ENCODE measurements around the gene ST3GAL5. TPM values are rescaled to one million over a fixed set of nuclear protein-coding genes. Genes with fewer than 3 reads are reported as not detected.
"Not testable (repeated sequence)": the region's sequence is repeated elsewhere in the genome, so short reads cannot be mapped to it uniquely, and the experiment has no call there.

The ST3GAL5 gene
- polyA plus RNA-seq, 3 donors from 2014 or later, result 15.0 to 20.9 (median 19.9) TPM

DNA sequence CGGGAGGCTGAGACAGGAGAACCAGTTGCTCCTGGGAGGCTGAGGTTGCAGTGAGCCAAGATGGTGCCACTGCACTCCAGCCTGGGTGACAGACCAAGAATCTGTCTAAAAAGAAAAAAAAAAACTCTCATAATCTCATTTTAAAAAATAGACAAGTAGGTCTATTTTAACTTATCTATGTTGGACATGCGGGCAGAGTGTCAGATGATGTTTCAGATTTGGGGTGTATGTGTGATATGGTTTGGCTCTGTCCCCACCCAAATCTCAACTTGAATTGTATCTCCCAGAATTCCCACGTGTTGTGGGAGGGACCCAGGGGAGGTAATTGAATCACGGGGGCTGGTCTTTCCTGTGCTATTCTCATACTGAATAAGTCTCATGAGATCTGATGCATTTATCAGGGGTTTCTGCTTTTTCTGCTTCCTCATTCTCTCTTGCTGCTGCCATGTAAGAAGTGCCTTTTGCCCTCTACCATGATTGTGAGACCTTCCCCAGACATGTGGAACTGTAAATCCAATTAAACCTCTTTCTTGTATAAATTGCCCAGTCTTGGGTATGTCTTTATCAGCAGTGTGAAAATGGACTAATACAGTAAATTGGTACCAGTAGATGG lies 8.0 kb downstream of the ST3GAL5 start:
- peaks cover 16 to 23% (median 16%) of the 10 kb centered on the region in 3 donors for H3K36me3 Mint-ChIP-seq
- H3K4me3 Mint-ChIP-seq, result peak overlapping the region; percentile 6 to 53 (median 27)
- peak overlapping the region; percentile 55 to 92 (median 77) for H3K27ac Mint-ChIP-seq
- H3K27me3 Mint-ChIP-seq (ENCODE audit: low read depth in 3 of 3); H3K9me3 Mint-ChIP-seq: not testable (repeated sequence)
- peak in 1 of 3 donors; percentile 4 for DNase-seq
- H3K4me1 Mint-ChIP-seq, result peaks cover 80 to 89% of the 10 kb centered on the region in 2 donors

DNA sequence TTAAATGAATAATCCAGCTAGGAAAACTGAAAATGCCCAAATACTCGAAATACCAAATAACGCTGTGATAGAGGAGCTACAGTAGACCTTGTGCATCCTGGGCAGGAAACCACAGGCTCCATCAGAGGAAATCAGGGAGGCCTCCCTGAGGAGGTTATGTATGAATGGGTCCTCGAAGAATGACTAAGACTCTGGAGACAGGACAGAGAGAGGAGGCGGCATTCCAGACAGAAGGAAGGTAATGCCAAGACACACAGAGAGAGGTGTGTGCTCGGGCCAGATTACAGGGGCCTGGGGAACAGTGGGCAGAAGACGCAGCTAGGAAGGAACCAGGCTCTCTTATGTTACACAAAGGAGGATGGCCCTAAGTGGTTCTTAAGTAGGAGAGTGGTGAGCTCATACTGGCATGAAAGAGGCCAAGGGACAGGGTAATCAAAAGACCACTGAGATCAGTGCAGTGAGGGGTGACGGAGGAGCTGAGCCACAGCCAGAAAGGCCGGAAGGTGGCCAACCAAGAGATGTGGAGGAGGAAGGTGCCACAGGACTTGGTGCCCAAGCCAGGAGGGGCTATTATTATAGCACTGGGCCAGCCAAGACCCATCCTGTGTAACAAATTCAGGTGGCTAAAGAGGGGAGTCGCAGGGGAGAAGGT lies 9.9 kb downstream of the ST3GAL5 start:
- DNase-seq, result no peak
- Mint-ChIP-seq H3K27ac (peak overlapping the region; percentile 55 to 92 (median 70)), H3K4me1 (peaks cover 80 to 90% of the 10 kb centered on the region in 2 donors)

DNA sequence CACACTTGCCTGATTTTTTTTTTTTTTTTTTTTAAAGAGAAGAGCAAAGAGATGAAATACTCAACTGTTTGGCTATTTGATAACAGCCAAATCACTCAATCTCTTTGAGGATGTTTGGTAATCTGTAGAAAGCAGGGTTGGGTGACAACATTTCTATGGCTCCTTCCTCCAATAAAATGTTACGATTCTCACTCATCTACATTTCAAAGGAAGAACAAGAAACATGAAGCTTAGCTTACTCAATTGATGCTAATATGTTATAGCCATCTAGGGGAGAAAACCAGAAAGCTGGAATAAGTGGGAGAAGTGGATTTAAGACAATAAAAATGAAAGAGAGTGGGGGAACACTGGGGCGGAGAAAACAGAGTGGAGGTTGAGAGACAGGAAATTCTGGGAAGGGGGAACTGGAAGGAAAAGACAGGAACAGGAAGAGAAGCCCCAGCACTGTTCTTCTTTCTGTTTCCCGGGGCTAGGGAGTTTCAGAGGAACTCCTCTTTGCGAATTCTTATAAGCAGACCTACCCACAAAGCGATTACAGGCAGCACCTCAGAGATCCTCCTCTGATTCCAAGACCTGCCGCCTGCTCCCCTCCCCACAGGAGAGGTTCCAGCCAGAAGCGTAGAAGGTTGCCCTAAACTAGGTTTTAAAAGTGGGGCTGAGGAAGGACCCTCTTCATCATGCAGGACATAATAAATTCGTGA lies 13.3 kb downstream of the ST3GAL5 start:
- Mint-ChIP-seq H3K27me3 (ENCODE audit: low read depth in 3 of 3) (peaks cover 0 to 4% (median 2%) of the 10 kb centered on the region in 3 donors), H3K9me3 (no peaks in the 10 kb centered on the region), H3K4me3 (peak overlapping the region in 3 of 5 donors; percentile 27 to 35 (median 35)), H3K36me3 (peaks cover 3 to 5% (median 5%) of the 10 kb centered on the region in 3 donors), H3K4me1 (peaks cover 88 to 94% of the 10 kb centered on the region in 2 donors), H3K27ac (peak overlapping the region in 5 of 6 donors; percentile 39 to 81 (median 69))
- no peak for DNase-seq

More for the DNA sequence above, 9.9 kb downstream of the ST3GAL5 start:
- peaks cover 16 to 23% (median 16%) of the 10 kb centered on the region in 3 donors for H3K36me3 Mint-ChIP-seq
- H3K9me3 Mint-ChIP-seq, result peaks cover 0 to 10% (median 5%) of the 10 kb centered on the region in 6 donors
- peak overlapping the region in 4 of 5 donors; percentile 3 to 66 (median 35) for H3K4me3 Mint-ChIP-seq
- peaks cover 2 to 4% (median 2%) of the 10 kb centered on the region in 3 donors for H3K27me3 Mint-ChIP-seq (ENCODE audit: low read depth in 3 of 3)

DNA sequence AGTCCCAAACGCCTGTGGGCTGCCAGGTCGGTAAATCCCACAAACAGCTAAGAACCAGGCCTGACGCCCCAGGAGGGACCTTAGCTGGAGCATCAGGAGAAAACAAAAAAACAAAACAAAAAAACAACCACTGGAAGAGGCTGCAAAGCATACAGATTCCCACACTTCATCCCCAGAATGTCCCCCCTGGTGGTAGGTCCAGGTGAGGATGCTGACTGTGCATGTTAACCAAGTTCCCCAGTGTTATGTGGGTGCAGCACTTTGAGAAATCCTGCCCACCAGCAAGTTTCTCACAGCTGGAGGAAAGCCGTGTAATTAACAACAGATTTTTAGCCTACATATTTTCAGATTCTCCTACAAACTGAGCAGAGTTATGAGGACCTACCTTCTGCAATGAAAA lies 15.1 kb downstream of the ST3GAL5 start:
- H3K27ac Mint-ChIP-seq, result peak overlapping the region in 2 of 6 donors; percentile 58 to 74
- peaks cover 0 to 4% (median under 1%) of the 10 kb centered on the region in 3 donors for H3K27me3 Mint-ChIP-seq (ENCODE audit: low read depth in 3 of 3)
- DNase-seq, result no peak
- H3K4me3 Mint-ChIP-seq, result no peak overlapping the region
- peaks cover 72 to 84% of the 10 kb centered on the region in 2 donors for H3K4me1 Mint-ChIP-seq
- H3K9me3 Mint-ChIP-seq, result no peaks in the 10 kb centered on the region
- peaks cover 0 to 12% (median 3%) of the 10 kb centered on the region in 3 donors for H3K36me3 Mint-ChIP-seq

- peaks cover 0 to 3% (median 0%) of the 10 kb centered on the region in 3 donors for H3K27me3 Mint-ChIP-seq (ENCODE audit: low read depth in 3 of 3)
- H3K4me3 Mint-ChIP-seq, result no peak overlapping the region
- H3K9me3 Mint-ChIP-seq, result no peaks in the 10 kb centered on the region
- peaks cover 0 to 15% (median 4%) of the 10 kb centered on the region in 3 donors for H3K36me3 Mint-ChIP-seq
- peaks cover 64 to 80% of the 10 kb centered on the region in 2 donors for H3K4me1 Mint-ChIP-seq
- no peak for DNase-seq
- peak overlapping the region in 1 of 6 donors; percentile 58 for H3K27ac Mint-ChIP-seq
Observed at GRCh38 chr2:85872536-85873161, 16.1 kb downstream of the ST3GAL5 start.

GRCh38 chr2:85871494-85872164 lies 17.2 kb downstream of the ST3GAL5 start:
- Mint-ChIP-seq H3K4me1 (peaks cover 61 to 72% of the 10 kb centered on the region in 2 donors), H3K27me3 (ENCODE audit: low read depth in 3 of 3) (peaks cover 0 to 3% (median 0%) of the 10 kb centered on the region in 3 donors), H3K27ac (peak overlapping the region in 3 of 6 donors; percentile 6 to 46 (median 26)), H3K36me3 (peaks cover 0 to 15% (median 4%) of the 10 kb centered on the region in 3 donors), H3K4me3 (no peak overlapping the region), H3K9me3 (no peaks in the 10 kb centered on the region)
- no peak for DNase-seq

- Mint-ChIP-seq H3K36me3 (peaks cover 0 to 15% (median 4%) of the 10 kb centered on the region in 3 donors), H3K4me3 (no peak overlapping the region), H3K9me3 (no peaks in the 10 kb centered on the region), H3K27me3 (ENCODE audit: low read depth in 3 of 3) (peaks cover 0 to 2% (median 0%) of the 10 kb centered on the region in 3 donors), H3K27ac (peak overlapping the region in 1 of 6 donors; percentile 61), H3K4me1 (peaks cover 47 to 64% of the 10 kb centered on the region in 2 donors)
- no peak for DNase-seq
Observed at GRCh38 chr2:85868822-85869221, 20.0 kb downstream of the ST3GAL5 start.

GRCh38 chr2:85867556-85868292 lies 21.1 kb downstream of the ST3GAL5 start:
- peaks cover 0 to 2% (median 0%) of the 10 kb centered on the region in 3 donors for H3K27me3 Mint-ChIP-seq (ENCODE audit: low read depth in 3 of 3)
- H3K4me1 Mint-ChIP-seq, result peaks cover 44 to 61% of the 10 kb centered on the region in 2 donors
- H3K36me3 Mint-ChIP-seq, result peaks cover 0 to 15% (median 4%) of the 10 kb centered on the region in 3 donors
- peak overlapping the region in 3 of 6 donors; percentile 28 to 60 (median 30) for H3K27ac Mint-ChIP-seq
- no peak for DNase-seq
- H3K4me3 Mint-ChIP-seq, result no peak overlapping the region
- H3K9me3 Mint-ChIP-seq, result no peaks in the 10 kb centered on the region

- no peak overlapping the region for H3K4me3 Mint-ChIP-seq
- H3K4me1 Mint-ChIP-seq, result peaks cover 47 to 61% of the 10 kb centered on the region in 2 donors
- peak overlapping the region in 3 of 6 donors; percentile 28 to 55 (median 30) for H3K27ac Mint-ChIP-seq
- H3K27me3 Mint-ChIP-seq (ENCODE audit: low read depth in 3 of 3), result peaks cover 0 to 2% (median 2%) of the 10 kb centered on the region in 3 donors
- peaks cover 0 to 16% (median 4%) of the 10 kb centered on the region in 3 donors for H3K36me3 Mint-ChIP-seq
- no peaks in the 10 kb centered on the region for H3K9me3 Mint-ChIP-seq
- DNase-seq, result no peak
Observed at GRCh38 chr2:85867121-85867520, 21.7 kb downstream of the ST3GAL5 start.

- no peak for DNase-seq
- no peak overlapping the region for H3K4me3 Mint-ChIP-seq
- peaks cover 0 to 2% (median 2%) of the 10 kb centered on the region in 3 donors for H3K27me3 Mint-ChIP-seq (ENCODE audit: low read depth in 3 of 3)
- peaks cover 0 to 18% (median 4%) of the 10 kb centered on the region in 3 donors for H3K36me3 Mint-ChIP-seq
- H3K27ac Mint-ChIP-seq, result peak overlapping the region in 5 of 6 donors; percentile 32 to 81 (median 76)
- peaks cover 48 to 61% of the 10 kb centered on the region in 2 donors for H3K4me1 Mint-ChIP-seq
- H3K9me3 Mint-ChIP-seq, result no peaks in the 10 kb centered on the region
Observed at GRCh38 chr2:85866165-85866659, 22.6 kb downstream of the ST3GAL5 start.

GRCh38 chr2:85865539-85866164 lies 23.1 kb downstream of the ST3GAL5 start:
- no peak for DNase-seq
- Mint-ChIP-seq H3K4me3 (no peak overlapping the region), H3K27me3 (ENCODE audit: low read depth in 3 of 3) (peaks cover 0 to 2% (median 2%) of the 10 kb centered on the region in 3 donors), H3K36me3 (peaks cover 0 to 18% (median 4%) of the 10 kb centered on the region in 3 donors), H3K9me3 (no peaks in the 10 kb centered on the region), H3K27ac (peak overlapping the region; percentile 32 to 81 (median 68)), H3K4me1 (peaks cover 54 to 63% of the 10 kb centered on the region in 2 donors)
